DMS114 treated with DMSO at 0.1 percent for 48 hours (cell line): ENCODE results near the gene AKAP12.
"Not testable (repeated sequence)": the region's sequence is repeated elsewhere in the genome, so short reads cannot be mapped to it uniquely, and the experiment has no call there.

ENCODE experiments used
- DNase-seq: peaks from one replicate; lab custom pipeline; 2025; ENCODE audit not compliant: unreplicated experiment; lab: John Stamatoyannopoulos, UW

Gene AKAP12

DNA sequence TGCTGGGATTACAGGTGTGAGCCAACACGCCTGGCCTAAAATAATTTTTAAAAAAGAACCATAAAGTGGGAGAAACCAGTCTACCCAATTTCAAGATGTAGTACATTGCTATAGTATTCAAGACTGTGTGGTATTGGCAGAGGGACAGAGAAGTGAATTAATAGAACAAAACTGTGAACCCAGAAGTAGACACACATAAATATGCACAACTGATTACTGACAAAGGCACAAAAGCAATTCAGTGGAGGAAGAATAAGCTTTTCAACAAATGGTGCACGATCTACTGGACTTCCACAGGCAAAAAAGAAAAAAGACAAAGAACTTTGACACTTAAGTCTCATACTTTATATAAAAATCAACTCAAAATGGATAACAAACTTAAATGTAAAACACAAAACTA, 136.1 kb downstream of the AKAP12 start:
- no peak for DNase-seq

DNA sequence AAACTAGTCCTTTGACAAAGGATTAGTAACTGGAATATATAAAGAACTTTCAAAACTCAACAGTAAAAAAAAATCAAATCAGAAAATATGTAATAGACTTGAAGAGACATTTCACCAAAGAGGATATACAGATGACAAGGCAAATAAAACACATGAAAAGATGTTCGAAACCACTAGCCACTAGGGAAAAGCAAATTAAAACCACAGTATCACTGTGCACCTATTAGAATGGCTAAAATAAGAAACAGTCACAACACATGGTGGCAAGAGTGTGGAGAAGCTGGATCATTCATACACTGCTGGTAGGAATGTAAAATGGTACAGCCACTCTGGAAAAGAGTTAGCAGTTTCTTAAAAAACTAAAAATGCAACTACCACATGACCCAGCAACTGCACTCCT, 136.7 kb downstream of the AKAP12 start:
- DNase-seq = no peak

DNA sequence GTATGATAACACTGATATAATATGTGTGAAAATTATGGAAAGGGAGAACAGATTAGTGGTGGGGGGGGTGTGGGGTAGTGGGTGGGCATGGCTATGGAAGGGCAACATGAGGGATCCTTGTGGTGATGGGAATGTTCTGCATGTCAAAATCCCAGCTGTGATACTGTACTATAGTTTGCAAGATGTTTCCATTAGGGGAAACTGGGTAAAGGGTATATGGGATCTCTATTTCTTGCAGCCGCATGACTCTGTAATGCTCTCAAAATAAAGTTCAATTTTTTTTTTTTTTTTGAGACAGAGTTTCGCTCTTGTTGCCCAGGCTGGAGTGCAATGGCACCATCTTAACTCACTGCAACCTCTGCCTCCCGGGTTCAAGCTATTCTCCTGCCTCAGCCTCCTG, 137.3 kb downstream of the AKAP12 start:
- DNase-seq = no peak

GRCh38 chr6:151379933-151380847, 140.4 kb downstream of the AKAP12 start:
- no peak for DNase-seq

DNA sequence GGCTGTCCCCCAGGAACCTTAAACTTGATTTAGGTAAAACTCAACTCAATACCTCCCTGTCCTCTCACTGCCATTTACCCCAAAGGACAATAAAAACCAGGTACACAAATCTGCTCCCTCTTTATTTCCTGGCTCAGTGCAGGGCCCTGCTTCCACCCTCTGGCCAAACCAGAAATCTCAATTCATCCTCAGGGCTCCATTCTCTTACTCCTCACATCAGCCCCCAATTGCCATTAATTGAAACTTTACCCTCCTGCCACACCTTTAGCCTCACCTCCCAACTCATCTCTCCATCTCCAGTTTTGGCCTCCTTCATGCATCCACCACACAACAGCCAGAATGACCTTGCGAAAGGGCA, 141.1 kb downstream of the AKAP12 start:
- no peak for DNase-seq

- no peak for DNase-seq
Measured at GRCh38 chr6:151381722-151382121, 142.0 kb downstream of the AKAP12 start.

DNA sequence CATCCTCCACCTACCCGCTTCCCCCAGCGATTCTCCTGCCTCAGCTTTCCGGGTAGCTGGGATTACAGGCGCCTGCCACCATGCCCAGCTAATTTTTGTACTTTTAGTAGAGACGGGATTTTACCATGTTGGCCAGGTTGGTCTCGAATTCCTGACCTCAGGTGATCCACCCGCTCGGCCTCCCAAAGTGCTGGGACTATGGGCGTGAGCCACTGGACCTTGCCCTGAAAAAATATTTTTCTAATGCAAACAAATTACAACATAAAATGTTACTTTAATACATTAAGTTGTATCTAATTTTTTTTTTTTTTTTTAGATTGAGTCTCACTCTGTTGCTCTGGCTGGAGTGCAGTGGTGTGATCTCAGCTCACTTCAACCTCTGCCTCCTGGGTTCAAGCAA, 142.9 kb downstream of the AKAP12 start:
- DNase-seq = not testable (repeated sequence)

DNA sequence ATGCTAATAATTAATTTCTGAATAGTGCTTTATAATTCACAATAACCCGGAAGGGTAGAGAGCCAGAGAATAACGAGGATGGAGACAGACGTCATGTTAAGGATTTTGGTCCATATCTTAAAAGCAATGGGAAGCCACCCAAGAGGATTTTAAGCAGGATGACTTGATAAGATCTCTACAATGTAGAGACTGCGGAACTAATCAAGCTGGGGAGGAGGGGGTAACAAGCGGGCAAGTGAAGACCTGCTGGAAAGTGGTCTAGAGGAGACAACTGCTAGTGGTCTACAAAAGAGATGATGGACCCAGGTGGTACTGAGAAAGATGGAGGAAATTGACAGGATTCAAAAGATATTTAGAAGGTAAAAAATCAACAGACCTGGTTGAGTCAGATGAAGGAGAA, 144.4 kb downstream of the AKAP12 start:
- DNase-seq = no peak

GRCh38 chr6:151385177-151385576, 145.4 kb downstream of the AKAP12 start:
- no peak for DNase-seq

DNA sequence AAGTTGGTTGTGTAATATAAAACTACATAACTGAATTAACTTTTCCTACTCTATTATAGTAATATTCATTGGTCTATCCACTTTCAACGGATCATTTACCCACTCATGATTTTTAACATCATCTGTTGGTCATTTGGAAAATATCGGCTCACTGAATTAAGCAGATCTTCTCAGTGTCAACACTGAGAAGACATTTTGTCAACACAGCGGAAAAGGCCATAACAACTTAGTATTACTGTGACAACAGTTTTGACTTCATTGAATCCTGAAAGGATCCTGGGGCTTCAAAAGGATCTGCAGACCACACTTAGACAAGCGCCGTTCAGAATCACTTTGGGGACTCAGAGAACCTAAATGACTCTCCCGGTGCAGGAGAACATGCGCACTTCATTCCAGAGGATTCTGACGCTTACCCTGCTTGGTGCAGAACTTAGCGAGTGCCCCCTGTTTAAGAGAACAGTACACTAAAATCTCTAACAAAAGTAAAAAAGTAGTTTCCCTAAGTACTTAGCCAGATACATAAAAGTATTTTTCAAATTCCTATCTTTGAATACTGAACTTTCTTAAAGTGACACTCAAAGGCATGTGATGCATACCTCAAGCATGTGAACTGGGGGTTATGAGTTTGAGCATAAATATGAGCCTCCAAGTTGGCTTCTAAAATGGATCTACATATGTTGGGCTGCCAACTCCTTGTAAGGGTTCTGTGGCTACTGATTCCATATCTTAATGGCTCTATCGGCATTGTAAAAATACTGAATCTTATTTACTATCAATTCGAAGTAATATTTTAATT, 147.6 kb downstream of the AKAP12 start:
- no peak for DNase-seq

- no peak for DNase-seq
Measured at GRCh38 chr6:151388236-151388635, 148.5 kb downstream of the AKAP12 start.

DNA sequence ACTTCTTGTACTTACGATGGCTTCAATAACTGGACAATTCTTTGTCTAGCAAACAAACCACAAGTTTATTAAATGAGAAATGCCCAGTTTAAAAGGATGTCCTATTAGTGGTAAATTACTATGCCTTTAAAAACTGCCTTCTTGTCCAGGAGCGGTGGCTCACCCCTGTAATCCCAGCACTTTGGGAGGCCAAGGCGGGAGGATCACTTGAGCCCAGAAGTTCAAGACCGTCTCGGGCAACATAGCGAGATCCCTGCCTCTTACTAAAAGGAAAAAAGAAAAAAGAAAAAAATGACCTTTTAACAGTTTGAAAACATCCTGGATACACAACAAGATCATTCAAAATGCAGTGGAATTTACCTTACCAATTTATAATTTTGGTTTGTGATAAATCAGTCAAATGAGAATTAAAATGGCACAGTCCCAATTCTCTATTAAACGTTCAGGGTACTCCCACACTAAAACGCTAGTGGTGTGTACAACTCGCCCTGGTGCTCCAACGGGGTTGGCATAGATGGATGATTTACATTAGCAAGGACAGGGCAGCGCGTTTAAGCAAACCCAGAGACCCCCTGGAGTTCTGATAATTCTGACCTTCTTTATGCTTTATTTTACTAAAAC, 149.3 kb downstream of the AKAP12 start:
- no peak for DNase-seq

GRCh38 chr6:151389618-151390275, 150.0 kb downstream of the AKAP12 start:
- no peak for DNase-seq

DNA sequence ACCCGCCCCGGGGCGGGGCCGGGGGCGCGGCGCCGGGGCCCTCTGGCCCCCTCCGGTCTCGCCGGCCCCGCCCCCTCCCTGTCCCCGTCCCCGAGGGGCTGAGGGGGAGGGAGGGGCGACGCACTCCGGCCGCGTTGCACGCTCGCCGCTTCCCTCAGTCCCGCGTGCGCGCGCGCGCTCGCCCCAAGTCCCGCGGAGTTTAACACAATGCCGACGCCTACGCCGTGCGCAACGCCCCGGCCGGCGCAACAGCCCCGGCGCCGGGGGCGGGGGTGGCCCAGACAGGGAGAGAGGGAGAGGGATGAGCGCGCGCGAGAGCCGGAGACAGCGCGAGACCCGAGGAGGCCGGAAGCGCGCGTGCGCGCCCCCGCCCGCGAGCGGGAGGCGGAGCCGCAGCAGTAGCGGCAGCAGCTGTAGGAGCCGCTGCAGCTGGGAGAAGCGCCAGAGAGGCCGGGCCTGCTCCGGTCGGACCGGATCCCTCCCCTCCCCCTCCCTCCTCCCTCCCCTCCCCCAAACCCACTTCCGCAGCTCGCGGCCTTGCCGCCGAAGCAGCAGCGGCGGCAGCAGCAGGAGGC, 150.6 kb downstream of the AKAP12 start:
- peak; percentile 82 for DNase-seq

- DNase-seq = peak; percentile 9
Measured at GRCh38 chr6:151390851-151391470, 151.2 kb downstream of the AKAP12 start.

GRCh38 chr6:151391471-151392413, 152.0 kb downstream of the AKAP12 start, which contains the start of gene ZBTB2:
Gene ZBTB2, minus strand, starts transcription at chr6:151391559. Its CDS starts 17,922 bp downstream, at chr6:151373637.
- peak; percentile 47 for DNase-seq

- no peak for DNase-seq
Measured at GRCh38 chr6:151392427-151392826, 152.7 kb downstream of the AKAP12 start.

DNA sequence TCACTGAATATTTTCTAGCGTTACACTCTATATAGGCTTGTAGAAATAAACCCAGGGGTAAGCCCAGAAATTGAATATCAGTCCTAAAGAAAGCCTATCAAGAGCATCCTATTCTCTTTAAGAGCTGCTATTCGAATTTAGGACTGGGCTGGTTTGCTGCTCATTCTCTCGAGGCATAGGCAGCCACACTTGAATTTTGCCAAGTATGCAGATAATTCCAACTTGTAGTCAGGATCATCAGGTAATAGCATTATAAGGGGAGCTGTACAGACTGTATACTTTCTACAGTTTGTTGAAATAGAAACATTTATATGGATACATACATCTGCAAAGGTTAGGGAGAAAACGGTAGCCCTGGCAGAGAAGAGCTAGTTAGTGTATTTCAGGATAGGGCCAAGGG, 153.6 kb downstream of the AKAP12 start:
- no peak for DNase-seq

DNA sequence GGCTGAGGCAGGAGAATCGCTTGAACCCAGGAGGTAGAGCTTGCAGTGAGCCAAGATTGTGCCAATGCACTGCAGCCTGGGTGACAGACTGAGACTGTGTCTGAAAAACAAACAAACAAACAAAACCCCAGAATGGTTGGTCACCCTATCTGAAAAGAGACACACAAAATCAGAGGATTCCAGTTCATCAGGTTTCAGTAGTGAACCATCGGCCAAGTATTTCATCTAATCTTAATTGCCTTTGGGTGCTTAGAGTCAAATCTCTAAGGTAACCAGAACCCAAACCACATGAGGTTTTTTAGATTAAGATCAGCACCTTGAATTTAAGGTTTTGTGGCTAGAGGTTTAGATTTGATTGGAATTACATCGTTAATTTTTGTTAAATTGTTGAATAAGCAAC, 159.9 kb downstream of the AKAP12 start:
- no peak for DNase-seq
